ENCODE measurements around the gene SLC22A23.

Gene SLC22A23

GRCh38 chr6:3253597-3253961 is 203.3 kb downstream of the SLC22A23 start:
- TF ChIP-seq, protein P1, sequence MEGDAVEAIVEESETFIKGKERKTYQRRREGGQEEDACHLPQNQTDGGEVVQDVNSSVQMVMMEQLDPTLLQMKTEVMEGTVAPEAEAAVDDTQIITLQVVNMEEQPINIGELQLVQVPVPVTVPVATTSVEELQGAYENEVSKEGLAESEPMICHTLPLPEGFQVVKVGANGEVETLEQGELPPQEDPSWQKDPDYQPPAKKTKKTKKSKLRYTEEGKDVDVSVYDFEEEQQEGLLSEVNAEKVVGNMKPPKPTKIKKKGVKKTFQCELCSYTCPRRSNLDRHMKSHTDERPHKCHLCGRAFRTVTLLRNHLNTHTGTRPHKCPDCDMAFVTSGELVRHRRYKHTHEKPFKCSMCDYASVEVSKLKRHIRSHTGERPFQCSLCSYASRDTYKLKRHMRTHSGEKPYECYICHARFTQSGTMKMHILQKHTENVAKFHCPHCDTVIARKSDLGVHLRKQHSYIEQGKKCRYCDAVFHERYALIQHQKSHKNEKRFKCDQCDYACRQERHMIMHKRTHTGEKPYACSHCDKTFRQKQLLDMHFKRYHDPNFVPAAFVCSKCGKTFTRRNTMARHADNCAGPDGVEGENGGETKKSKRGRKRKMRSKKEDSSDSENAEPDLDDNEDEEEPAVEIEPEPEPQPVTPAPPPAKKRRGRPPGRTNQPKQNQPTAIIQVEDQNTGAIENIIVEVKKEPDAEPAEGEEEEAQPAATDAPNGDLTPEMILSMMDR (IDR thresholded peaks at IDR 0.05; ENCODE audit: low read depth, low read length) = no peak
- DNase-seq (ENCODE audit: extremely low read depth, low read depth) = no peak

GRCh38 chr6:3252861-3253596 is 203.8 kb downstream of the SLC22A23 start:
- no peak for DNase-seq (ENCODE audit: extremely low read depth, low read depth)
- TF ChIP-seq, protein P1 (IDR thresholded peaks at IDR 0.05; ENCODE audit: low read depth, low read length) = no peak

DNA sequence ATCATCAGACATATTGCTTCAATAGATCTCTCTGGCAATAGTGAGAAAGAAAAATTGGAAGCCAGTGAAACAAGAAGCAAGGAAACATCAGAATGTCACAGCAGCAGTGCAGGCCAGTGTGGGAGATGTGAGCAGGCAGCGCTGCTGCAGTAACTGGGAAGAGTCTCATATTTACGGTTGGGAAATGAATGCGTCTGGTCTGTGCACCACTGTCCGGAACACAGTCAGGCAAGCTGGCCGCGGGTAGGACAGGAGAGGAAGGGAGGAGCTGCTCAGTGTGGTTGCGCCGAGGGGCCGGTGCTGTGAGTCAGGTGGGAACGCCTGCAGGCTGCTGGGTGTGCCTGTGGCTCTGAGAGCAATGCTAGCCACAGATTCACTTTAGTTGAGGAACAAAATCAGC is 204.5 kb downstream of the SLC22A23 start:
- DNase-seq (ENCODE audit: extremely low read depth, low read depth) = no peak
- TF ChIP-seq, protein P1 (IDR thresholded peaks at IDR 0.05; ENCODE audit: low read depth, low read length) = no peak

- peak; percentile 61 for DNase-seq (ENCODE audit: extremely low read depth, low read depth)
- TF ChIP-seq, protein P1 (IDR thresholded peaks at IDR 0.05; ENCODE audit: low read depth, low read length) = peak; percentile 99
Observed at GRCh38 chr6:3251462-3252314, 205.2 kb downstream of the SLC22A23 start.

- DNase-seq (ENCODE audit: extremely low read depth, low read depth) = no peak
- TF ChIP-seq, protein P1 (IDR thresholded peaks at IDR 0.05; ENCODE audit: low read depth, low read length) = no peak
Observed at GRCh38 chr6:3250231-3250675, 206.6 kb downstream of the SLC22A23 start.

GRCh38 chr6:3249821-3250220 is 207.0 kb downstream of the SLC22A23 start:
- TF ChIP-seq, protein P1 (IDR thresholded peaks at IDR 0.05; ENCODE audit: low read depth, low read length) = no peak
- DNase-seq (ENCODE audit: extremely low read depth, low read depth) = no peak

Measured in AG09319 (cell line).